Right renal cortex interstitium (tissue), 3 donors: ENCODE measurements around the gene FAM13C. TPM values are rescaled to one million over a fixed set of nuclear protein-coding genes. Genes with fewer than 3 reads are reported as not detected.
A peak's percentile ranks its signal among the peaks of the same experiment; 100 is the strongest.
"Not testable (repeated sequence)": the region's sequence is repeated elsewhere in the genome, so short reads cannot be mapped to it uniquely, and the experiment has no call there.

Experiments
- DNase-seq, 3 donors: peaks; one replicate each; pipeline ENCODE4 v3.0.0-alpha.2; 2013; ENCODE audit warnings: low read depth in 3 of 3, low spot score in 2 of 3
- polyA plus RNA-seq, 3 donors: library from polyadenylated mRNA; unstranded; fragments of 120-200 nt; gene quantifications; one replicate each; pipeline ENCODE4 v1.2.1, GENCODE V29; 2013; ENCODE audit not compliant: insufficient read length in 3 of 3

The FAM13C gene
- polyA plus RNA-seq: 1 to 10 TPM; 8.2 to 10.0 (median 9.3) TPM

GRCh38 chr10:59362144-59362958 is at the start of gene FAM13C:
Gene FAM13C, minus strand, starts transcription at chr10:59362549. Its CDS starts 89 bp downstream, at chr10:59362460.
- peak in 1 of 3 donors; percentile 57 for DNase-seq

- DNase-seq: no peak
Observed at GRCh38 chr10:59405235-59405634, 42.9 kb upstream of the FAM13C start.

DNA sequence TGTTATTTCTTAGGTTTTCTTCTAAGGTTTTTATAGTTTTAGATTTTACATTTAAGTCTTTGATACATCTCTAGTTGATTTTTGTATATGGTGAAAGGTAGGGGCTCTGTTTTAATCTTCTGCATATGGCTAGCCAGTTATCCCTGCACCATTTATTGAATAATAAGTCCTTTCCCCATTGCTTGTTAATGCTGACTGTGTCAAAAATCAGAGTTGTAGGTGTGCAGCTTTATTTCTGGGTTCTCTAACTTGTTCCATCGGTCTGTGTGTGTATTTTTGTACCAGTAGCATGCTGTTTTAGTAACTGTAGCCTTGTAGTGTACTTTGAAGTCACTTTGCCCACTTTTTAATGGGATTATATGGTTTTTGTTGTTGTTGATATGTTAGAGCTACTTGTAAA is 37.9 kb upstream of the FAM13C start:
- DNase-seq: no peak

GRCh38 chr10:59399329-59399728 is 37.0 kb upstream of the FAM13C start:
- DNase-seq: not testable (repeated sequence)

GRCh38 chr10:59397961-59398360 is 35.6 kb upstream of the FAM13C start:
- no peak for DNase-seq

DNA sequence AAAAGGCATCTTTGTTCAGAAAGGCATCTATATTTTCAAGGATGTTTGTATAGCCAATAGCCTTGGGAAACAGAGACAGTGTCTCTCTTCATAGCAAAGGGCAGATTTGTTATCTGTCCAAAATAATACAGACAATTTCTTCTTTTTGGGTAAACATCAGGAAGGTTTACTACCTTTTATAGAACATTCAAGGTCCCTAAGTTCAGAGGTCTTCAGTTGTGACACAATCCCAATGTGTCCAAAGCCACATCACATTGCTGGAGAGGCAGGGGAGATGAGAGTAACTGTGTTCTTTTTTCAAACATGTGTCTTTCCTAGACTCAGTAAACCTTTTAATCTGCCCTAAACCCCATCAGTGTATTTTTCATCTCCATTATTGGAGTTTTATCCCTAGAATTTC is 33.6 kb upstream of the FAM13C start:
- DNase-seq: no peak

DNA sequence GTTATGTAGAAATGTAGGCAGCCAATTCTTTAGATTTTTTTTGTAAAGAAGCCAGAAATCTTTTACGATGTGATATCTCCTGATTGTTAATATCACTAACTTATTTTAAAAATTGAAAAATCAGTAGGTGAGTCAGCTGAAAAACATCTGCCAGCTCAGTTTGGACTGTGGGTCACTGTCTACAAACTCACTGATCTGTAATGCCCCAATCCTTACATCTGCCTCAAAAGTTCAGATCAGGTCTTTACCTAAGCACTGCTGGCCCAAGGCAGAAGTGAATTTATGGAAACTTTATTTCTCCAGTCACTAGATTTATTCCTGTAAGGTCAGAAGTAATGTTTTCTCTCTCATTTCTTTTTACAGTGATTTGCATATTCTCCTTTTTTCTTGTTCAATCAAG is 31.0 kb upstream of the FAM13C start:
- no peak for DNase-seq

GRCh38 chr10:59391060-59391459 is 28.7 kb upstream of the FAM13C start:
- DNase-seq: no peak

GRCh38 chr10:59388671-59388976 is 26.3 kb upstream of the FAM13C start:
- DNase-seq: no peak

DNA sequence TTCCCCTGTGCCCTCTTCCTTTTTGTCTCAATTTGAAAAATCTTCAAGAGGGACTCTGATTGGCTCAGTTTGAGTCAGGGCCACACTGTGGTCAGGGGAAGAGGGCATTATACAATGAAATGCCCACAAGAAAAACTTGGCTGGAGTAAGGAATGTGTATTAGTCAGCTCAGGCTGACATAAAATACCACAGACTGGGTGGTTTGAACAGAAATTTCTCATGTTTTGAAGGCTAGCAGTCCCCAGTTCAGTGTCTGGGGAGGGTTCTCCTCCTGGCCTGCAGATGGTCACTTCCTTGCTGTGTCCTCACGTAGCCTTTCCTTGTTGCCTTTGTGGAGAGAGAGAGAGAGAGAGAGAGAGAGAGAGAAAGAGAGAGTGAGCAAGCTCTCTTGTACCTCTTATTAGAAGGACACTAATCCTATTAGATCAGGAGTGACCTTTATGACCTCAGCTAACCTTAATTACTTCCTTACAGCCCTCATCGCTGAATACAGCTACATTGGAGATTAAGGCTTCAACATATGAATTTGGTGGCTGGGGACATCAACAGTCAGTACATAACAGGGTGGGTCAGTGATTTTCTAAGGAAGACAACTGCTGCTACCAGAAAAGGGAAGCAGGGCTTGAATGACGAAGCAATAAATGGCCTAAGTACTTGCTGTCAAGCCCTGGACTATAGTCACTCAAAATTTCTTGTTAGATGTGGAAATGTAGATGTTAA is 25.8 kb upstream of the FAM13C start:
- no peak for DNase-seq

GRCh38 chr10:59384761-59385160 is 22.4 kb upstream of the FAM13C start:
- no peak for DNase-seq

GRCh38 chr10:59383908-59384307 is 21.6 kb upstream of the FAM13C start:
- DNase-seq: no peak

DNA sequence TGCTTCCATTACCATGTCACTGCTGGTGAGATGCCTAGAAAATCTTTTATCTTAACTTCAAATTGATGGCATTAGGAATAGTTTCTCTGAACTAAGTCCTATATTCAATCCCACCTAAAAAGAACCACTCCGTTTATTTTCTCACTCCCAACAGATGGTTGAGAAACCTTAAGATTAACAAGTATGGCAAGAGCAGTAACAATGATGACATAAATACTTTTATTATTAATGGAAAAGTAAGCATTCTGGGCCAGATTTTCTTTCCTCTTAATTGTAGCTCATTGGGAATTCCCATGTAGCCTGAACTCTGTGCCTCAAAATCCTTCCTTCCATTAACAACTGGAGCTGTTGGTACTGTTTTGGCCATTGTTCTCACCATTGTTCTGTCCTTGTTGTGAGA is 21.1 kb upstream of the FAM13C start:
- DNase-seq: no peak

DNA sequence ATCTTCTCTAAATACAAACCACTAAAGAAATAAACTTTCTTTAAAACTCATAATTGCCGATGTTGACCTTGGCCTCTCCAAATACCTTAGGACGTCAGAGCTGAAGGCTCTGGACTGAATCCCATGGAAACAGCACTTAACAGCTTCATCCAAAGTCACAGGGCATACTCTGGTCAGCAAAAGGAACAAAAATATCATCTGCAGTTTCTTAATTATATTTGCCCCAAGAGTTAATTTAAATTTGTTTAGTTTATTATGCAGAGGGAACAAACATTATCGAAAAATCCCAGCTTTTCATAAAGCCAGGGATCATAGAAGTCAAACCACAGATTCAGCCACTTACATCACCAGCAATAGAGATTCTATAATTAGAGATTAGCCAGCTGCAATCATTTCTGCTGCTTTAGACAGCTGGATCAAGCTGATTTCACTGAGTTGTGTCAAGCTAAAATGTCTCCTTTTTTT is 20.5 kb upstream of the FAM13C start:
- no peak for DNase-seq

GRCh38 chr10:59381687-59382086 is 19.3 kb upstream of the FAM13C start:
- no peak for DNase-seq

DNA sequence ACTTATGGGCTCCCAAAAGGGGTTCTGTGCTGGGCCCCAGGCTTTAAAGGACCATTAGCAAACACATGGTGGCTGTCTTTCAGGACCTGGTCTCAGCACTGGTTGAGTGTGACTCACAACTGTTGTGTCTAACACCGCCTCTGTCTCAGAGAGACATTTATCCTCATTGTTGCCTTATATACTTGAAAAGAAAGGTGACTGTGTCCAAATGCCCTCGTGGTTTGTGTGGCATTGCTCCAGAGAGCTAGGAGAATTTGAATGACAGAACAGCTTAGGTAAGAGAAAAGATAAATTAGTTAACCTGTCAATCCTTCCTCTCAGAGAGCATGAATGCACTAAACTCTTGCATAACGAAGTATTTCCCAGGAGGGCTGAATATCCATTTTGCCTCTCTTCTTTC is 14.5 kb upstream of the FAM13C start:
- DNase-seq: no peak

DNA sequence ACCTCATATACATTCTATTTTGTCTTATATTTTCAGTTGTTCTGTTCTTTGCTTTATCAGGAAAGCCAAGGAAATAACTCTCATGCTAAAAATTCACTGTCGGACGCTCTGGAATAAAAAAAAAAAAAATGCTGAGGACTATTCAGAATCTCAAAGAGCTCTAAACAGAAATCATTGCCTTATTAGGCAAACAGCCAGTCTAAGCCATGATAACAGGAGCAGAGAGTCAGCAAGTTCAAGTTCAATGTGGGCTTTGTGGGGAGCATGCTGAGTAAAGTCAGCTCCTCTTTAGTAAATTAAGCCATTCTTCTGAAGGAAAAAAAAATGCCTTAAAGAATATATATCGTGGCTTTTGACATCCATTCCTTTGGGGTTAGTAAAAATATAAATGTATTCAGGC is 13.6 kb upstream of the FAM13C start:
- DNase-seq: no peak

- no peak for DNase-seq
Observed at GRCh38 chr10:59374916-59375315, 12.6 kb upstream of the FAM13C start.

DNA sequence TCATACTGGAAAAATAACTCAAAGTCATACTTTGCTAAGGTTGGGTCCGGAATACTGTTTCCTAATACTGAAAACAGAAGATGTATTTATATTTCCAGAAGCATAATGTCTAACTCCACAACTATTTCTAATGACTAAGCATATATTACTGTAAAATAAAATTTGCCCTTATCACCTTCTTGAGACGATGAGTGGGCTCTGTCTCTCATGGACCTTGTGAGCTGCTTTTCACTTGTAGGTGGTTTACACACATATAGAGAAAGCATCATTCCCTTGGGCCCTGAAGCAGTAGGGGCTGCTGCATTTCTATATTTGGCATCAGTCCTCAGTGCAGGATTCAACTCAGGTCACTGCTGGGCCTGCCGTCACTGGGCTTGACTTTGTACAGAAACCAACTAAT is 10.7 kb upstream of the FAM13C start:
- DNase-seq: no peak

DNA sequence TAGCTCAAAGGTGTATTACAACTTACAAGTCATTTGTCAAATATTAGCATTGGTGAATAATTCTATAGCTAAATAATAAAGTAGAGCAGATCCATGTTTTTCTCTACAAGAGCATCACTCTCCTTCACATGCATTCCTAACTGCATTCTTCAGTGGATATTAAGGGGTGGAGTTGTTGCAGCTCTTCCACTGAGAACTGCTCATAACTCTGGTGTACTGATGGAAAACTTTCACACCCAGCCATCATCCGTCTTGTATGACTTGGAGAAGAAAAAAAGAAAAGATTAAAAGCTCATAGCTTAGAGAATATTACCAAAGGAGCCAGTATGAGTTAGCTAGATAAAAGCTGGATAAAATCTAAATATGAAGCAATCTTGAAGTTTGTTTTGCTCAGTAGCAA is 10.2 kb upstream of the FAM13C start:
- no peak for DNase-seq

DNA sequence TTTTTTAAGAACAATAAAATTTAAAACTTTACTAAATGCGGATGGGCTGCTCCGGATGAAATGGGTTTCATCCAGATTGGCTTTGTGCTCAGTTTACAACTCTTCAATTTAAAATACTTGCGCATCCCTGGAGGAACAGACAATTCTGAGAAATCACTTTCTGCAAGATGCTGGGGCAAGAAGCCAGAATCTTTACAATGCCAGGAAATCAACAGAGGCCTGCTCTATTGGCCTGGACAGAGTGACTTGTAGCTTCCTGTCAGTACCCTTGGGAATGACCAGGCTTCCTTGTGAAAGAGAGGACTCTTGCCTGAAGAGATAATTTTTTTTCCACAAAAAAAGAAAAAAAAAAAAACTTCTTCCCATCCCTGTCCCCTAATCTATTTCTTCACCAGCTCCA is 3.9 kb upstream of the FAM13C start:
- DNase-seq: no peak

GRCh38 chr10:59363446-59363958 is 1.2 kb upstream of the FAM13C start:
- no peak for DNase-seq
